ENCODE data around the gene SCUBE2.

Gene SCUBE2

GRCh38 chr11:9076661-9077060 is 14.7 kb downstream of the SCUBE2 start:
- H3F3A ChIP-seq (ENCODE audit: insufficient read depth), result no peaks in the 10 kb centered on the region
- H3K9ac ChIP-seq (ENCODE audit: low read length), result no peak overlapping the region
- H3K4me2 ChIP-seq (ENCODE audit: low read depth, low read length, poor library complexity, severe bottlenecking), result no peak overlapping the region
- no peak overlapping the region for H3K27ac ChIP-seq (ENCODE audit: low read depth, low read length)
- H4K20me1 ChIP-seq (ENCODE audit: low read depth, low read length), result no peaks in the 10 kb centered on the region
- no peak overlapping the region for H2AFZ ChIP-seq (ENCODE audit: low read depth, low read length, severe bottlenecking)
- H3K79me2 ChIP-seq (ENCODE audit: insufficient read depth, low read length), result no peaks in the 10 kb centered on the region
- TF ChIP-seq EZH2phosphoT487 (conservative IDR thresholded peaks at IDR 0.05; ENCODE audit: low read length) (no peak), CTCF (IDR thresholded peaks at IDR 0.05; ENCODE audit: insufficient read depth, low read length, poor library complexity, severe bottlenecking) (no peak)
- H3K9me3 ChIP-seq (ENCODE audit: insufficient read depth, low read length), result no peaks in the 10 kb centered on the region
- no peaks in the 10 kb centered on the region for H3K9me2 ChIP-seq (replicated peaks; ENCODE audit: insufficient read depth, low read length)
- H3K4me3 ChIP-seq (ENCODE audit: insufficient read depth, low read length, poor library complexity, severe bottlenecking), result no peak overlapping the region
- no peaks in the 10 kb centered on the region for H3K27me3 ChIP-seq (ENCODE audit: low read length)
- H3K36me3 ChIP-seq (ENCODE audit: low read length), result no peaks in the 10 kb centered on the region

GRCh38 chr11:9076046-9076445 is 15.4 kb downstream of the SCUBE2 start:
- H3K9me3 ChIP-seq (ENCODE audit: insufficient read depth, low read length), result no peaks in the 10 kb centered on the region
- H3K27ac ChIP-seq (ENCODE audit: low read depth, low read length), result no peak overlapping the region
- H4K20me1 ChIP-seq (ENCODE audit: low read depth, low read length), result no peaks in the 10 kb centered on the region
- H3K4me3 ChIP-seq (ENCODE audit: insufficient read depth, low read length, poor library complexity, severe bottlenecking), result no peak overlapping the region
- H3F3A ChIP-seq (ENCODE audit: insufficient read depth), result no peaks in the 10 kb centered on the region
- no peaks in the 10 kb centered on the region for H3K79me2 ChIP-seq (ENCODE audit: insufficient read depth, low read length)
- H3K36me3 ChIP-seq (ENCODE audit: low read length), result no peaks in the 10 kb centered on the region
- no peak for TF ChIP-seq EZH2phosphoT487 (conservative IDR thresholded peaks at IDR 0.05; ENCODE audit: low read length)
- TF ChIP-seq CTCF (IDR thresholded peaks at IDR 0.05; ENCODE audit: insufficient read depth, low read length, poor library complexity, severe bottlenecking), result no peak
- H2AFZ ChIP-seq (ENCODE audit: low read depth, low read length, severe bottlenecking), result no peak overlapping the region
- no peak overlapping the region for H3K9ac ChIP-seq (ENCODE audit: low read length)
- H3K4me2 ChIP-seq (ENCODE audit: low read depth, low read length, poor library complexity, severe bottlenecking), result no peak overlapping the region
- H3K27me3 ChIP-seq (ENCODE audit: low read length), result no peaks in the 10 kb centered on the region
- H3K9me2 ChIP-seq (replicated peaks; ENCODE audit: insufficient read depth, low read length), result no peaks in the 10 kb centered on the region

- H3K4me3 ChIP-seq (ENCODE audit: insufficient read depth, low read length, poor library complexity, severe bottlenecking), result no peak overlapping the region
- no peak overlapping the region for H2AFZ ChIP-seq (ENCODE audit: low read depth, low read length, severe bottlenecking)
- H3K9ac ChIP-seq (ENCODE audit: low read length), result no peak overlapping the region
- H3K79me2 ChIP-seq (ENCODE audit: insufficient read depth, low read length), result no peaks in the 10 kb centered on the region
- H3K9me3 ChIP-seq (ENCODE audit: insufficient read depth, low read length), result no peaks in the 10 kb centered on the region
- no peaks in the 10 kb centered on the region for H3K36me3 ChIP-seq (ENCODE audit: low read length)
- H4K20me1 ChIP-seq (ENCODE audit: low read depth, low read length), result no peaks in the 10 kb centered on the region
- H3F3A ChIP-seq (ENCODE audit: insufficient read depth), result no peaks in the 10 kb centered on the region
- TF ChIP-seq CTCF (IDR thresholded peaks at IDR 0.05; ENCODE audit: insufficient read depth, low read length, poor library complexity, severe bottlenecking) (no peak), EZH2phosphoT487 (conservative IDR thresholded peaks at IDR 0.05; ENCODE audit: low read length) (no peak)
- H3K27me3 ChIP-seq (ENCODE audit: low read length), result no peaks in the 10 kb centered on the region
- no peaks in the 10 kb centered on the region for H3K9me2 ChIP-seq (replicated peaks; ENCODE audit: insufficient read depth, low read length)
- no peak overlapping the region for H3K27ac ChIP-seq (ENCODE audit: low read depth, low read length)
- H3K4me2 ChIP-seq (ENCODE audit: low read depth, low read length, poor library complexity, severe bottlenecking), result no peak overlapping the region
Observed at GRCh38 chr11:9075556-9075955, 15.8 kb downstream of the SCUBE2 start.
